GM18499 (cell line): ENCODE data around the gene DNAJC24.

ENCODE experiments used
- ATAC-seq: cut with Tn5 transposase; IDR thresholded peaks from one replicate; pipeline ENCODE4 v1.9.1; 2021; ENCODE audit warnings: moderate number of reproducible peaks; ENCODE audit not compliant: insufficient read depth, unreplicated experiment

Gene DNAJC24

DNA sequence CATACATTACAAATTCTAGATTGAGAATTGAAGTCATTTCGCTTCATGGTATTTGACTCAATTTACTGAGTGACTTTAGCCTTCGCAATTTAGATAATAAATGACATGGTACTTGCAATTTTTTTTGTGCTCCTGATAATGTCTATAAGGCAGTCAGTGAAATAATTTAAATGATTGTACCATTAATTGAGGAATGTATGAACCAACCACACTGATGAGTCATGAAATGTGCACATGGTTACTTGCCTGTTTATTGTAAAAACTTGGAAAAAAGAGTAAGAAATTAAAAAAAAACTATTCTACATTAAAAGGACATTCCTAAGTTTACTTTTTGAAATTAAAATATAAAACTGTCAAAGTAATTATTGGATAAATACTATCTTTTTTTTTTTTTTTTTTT is 43.3 kb downstream of the DNAJC24 start:
- no peak for ATAC-seq

DNA sequence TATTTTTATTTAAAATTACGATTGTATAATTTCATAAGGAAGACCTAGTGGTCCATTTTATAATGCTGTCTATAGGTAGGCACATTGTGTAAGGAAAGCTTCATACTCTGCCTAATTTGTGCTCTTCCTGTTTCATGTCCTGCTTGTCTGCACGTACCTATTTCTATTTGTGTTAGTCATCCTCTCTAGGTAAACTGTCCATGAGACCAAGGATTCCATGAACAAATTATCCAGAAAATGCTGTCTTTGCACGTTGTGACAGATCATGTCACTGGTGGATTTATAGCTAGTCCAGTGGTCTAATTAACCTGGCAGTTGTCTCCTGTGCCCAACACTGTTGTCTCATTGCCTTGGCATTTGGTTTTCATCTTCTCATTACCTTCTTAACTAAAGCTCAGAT is 44.7 kb downstream of the DNAJC24 start:
- no peak for ATAC-seq

DNA sequence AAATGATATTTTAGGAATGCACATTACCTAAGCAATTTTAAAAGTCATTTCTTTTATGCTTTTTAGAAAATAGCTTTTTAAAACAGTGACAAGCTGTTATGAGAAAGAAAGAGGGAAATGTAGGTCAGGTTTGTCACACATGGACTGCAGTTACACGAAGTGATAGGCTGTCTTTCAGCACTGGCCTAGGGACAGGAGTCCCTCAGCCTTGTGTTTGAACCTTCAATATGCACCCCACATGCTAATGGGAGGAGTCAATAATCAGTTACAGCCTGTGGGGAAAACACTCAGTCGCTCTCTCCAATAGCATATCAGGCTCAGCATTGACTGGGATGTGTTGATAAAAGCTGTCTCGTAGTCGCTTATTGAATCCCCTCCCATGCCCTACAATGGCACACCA is 45.8 kb downstream of the DNAJC24 start:
- ATAC-seq = no peak

DNA sequence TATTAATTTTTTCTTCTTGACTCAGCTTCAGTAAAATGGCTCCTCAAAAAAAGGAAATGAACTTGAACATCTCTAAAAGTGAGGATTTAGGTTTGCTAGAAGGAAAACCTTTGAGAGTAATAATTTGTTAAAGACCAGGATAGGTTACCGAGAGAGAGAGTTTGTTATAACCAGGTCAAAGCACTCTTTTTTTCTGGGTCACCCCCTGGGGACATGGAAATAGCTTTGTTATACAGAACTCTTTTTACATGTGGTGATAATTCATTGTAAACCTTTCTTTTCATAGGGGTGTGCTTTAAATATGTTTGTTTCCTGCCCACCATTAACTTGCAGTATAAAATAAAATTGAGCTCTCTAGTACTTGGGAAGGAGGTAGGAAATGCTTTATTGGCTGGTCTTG is 47.7 kb downstream of the DNAJC24 start:
- ATAC-seq = no peak

DNA sequence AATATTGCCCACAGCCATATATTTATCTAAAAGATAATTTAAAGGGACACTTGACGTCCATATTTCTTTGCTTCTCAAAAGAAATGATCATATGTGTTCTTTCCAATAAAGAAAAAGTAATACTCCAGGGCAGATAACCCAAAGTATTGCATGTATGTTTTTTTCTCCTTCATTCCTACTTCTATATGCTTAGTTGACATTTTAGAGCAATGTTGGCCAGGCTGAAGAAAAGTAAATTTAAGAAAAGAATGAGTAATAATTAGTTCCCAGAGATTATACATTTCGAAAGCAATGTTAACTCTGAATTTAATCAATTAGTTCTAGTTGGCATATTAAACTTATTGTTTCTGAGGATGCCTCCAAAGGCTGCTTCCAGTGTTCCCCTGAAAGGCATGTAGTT is 48.2 kb downstream of the DNAJC24 start:
- ATAC-seq = no peak

DNA sequence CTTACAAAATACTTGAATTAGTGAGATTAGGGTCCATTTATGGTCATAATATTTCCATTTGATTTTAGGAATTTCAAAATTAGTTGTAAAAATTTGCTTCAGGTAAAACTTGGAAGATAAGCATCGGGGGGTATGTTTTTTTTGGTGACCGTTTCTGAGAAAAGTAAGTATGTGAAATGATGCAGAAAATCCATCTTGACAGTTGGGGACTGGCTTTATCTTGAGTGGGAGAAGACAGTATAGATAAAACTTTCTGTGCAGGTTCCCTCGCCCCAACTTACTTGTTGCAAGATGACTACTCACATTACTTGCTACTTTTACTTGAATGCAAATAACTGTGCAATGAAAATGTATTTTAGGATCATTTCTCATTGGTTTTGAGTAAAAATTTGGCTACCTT is 49.5 kb downstream of the DNAJC24 start:
- no peak for ATAC-seq

DNA sequence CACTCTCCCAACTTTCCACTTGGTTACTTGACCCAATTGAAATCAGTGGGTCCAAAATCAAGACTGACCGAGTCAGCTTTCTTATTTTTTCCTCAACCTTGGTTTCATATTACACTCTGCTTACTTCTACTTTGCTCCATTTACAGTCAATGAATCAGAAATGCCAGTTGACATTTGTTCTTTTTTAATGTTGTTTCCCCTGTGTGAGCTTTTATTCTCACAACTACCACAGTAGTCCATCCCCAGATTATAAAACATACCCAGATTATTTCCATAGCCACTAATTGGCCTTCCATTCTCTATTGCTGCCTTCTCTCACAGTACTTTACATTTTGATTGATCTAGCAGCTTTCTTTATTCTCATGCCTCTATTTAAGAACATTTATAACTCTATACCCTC is 50.0 kb downstream of the DNAJC24 start:
- ATAC-seq = no peak

DNA sequence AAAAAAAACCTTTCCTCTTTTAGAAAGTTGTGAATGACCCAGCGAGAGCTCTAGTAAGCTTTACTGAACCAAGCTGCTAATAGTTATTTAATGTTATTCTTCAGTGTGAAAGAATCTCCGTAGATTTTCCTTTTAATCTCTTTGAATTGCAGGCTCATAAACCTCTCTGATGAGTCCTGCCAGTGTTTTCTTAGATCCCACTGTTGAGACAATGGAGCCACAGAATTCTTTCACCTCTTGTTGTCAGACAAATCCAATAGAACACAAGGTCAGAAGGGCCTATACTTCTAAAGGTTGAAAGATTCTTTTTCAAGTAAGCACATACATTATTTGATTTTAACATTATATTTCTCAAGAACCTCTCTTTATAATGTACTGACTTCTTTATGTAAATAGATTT is 52.2 kb downstream of the DNAJC24 start:
- no peak for ATAC-seq

DNA sequence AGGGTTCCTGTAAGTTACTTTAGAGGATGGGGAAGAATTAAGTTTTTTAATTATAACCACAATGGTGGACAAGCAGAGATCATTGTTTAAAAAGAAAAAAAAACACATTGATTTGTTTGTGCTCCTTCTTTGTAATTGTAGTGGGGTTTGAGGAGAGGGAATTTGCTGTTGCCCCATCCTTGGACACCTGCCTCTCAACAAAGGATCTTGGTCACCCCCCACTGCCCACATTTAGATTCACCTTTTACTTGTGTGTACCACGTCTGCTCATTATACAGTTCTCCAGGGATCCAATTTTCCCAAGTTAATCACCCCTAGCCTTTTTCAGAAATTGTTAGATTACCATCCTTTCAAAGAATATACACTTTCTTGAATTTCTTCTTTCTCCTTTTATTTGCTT is 53.0 kb downstream of the DNAJC24 start:
- ATAC-seq = no peak

DNA sequence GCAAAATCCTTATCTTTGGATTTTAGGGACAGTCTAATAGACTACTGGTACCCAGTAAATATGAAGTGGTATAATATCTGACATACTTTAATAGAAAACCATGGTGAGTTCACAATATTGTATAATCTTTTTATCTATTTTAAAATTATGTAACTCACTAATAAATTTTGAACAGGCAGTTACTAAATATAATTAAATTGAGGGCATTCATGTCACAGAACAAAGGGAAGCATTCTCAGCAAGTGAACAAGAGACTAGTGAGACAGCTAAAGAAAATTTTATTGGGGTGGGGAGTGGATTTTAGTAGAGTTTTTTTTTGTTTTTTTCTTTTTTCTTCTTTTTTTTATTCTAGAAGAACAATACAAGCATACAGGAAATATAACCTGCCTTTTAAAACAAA is 55.0 kb downstream of the DNAJC24 start:
- no peak for ATAC-seq

DNA sequence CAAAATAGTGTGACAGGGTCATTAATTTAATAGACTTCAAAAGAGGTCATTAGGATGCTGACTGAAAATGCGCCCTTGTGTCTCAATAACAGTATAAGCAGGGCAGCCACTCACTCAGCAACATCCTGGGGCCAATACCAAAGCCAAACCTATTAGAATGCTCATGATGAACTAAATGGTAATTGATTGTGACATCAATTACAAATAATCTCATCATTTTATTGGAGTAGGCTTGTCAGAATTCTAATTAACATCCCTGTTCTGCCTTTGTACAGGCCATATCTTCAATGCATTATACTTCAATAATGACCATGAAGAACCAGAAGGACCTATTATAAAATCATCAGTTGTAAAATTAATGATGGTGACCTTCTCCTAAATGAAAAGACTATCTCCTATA is 64.2 kb downstream of the DNAJC24 start:
- ATAC-seq = no peak

DNA sequence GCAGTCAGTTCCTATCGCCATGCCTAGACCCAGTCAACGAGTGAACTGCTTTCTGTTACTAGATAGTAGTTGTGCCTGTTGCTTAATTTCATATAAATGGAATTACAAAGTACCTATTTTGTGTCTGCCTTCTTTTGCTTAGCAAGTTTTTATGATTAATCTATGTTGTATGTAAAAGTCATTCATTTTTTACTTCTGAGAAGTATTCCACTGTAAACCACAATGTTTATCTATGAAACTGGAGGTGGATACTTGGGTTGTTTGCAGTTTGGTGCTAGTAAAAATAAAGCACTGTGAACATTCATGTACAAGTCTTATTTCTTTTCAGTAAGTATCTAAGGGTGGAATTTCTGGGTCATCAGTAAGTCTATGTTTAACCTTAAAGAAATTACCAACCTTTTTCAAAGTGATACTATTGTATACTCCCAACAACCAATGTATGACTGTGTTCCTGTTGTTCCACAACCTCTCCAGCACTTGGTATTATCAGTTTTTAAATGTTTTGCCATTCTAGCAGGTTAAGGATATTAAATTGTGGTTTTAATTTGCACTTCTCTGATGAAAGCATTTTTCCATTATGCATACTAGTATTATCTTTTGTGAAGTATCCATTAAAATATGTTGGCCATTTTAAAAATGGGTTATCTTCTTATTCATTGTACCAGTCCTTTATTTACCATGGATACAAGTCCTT is 68.2 kb downstream of the DNAJC24 start:
- ATAC-seq = no peak

DNA sequence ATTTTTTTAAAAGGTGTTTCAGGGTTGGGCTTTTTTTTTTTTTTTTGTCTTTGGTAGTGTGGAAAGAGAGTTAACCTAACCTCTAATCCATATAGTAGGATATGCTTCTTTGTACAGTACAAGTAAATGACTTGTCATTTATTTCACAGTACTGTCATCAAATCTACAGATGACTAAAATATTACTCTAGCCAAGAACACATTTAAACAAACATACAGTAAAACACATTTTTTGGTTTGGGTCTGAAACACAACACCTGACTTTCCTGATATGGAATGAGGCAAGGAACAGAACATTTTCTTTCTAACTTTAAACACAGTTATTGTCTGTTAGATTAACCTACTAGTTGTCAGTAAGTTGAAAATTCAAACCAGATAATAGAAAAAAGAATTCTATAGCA is 71.6 kb downstream of the DNAJC24 start:
- ATAC-seq = no peak

DNA sequence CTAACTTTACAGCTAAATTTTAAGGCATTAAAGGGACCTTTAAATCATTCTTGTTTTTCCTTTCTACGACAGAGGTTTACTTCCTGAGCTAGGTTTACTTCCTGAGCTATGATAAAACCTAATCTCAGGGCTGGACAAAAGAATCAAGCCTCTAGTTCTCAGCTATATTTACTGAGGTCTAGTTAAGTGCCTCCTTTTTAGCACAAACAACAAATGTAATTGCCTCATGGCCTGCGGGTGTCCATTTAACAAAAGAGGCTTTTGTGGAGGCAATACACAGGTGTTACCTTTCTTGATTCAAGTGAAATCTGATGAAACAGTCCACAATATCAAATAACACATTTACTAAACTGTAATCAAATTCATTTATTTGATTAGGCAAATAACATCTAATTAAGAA is 72.4 kb downstream of the DNAJC24 start:
- ATAC-seq = no peak

DNA sequence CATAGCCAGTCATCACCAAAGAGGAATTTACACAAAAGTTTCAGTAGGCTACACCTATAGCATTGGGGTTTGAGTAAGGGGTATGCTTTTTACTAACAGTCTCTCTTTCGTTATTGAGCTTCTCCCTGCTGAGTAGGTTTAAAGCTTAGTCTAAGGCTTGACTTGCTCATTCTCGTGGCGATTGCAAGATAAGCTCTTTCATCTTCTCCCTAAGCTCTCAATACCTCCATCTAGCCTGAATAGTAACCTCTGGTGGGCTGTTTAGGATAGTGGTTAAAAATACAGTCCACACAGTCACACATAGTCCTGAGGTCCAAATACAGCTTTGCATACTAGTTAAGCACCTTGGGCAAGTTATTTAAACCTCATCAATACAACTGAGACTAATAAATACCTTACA is 74.1 kb downstream of the DNAJC24 start:
- ATAC-seq = no peak

DNA sequence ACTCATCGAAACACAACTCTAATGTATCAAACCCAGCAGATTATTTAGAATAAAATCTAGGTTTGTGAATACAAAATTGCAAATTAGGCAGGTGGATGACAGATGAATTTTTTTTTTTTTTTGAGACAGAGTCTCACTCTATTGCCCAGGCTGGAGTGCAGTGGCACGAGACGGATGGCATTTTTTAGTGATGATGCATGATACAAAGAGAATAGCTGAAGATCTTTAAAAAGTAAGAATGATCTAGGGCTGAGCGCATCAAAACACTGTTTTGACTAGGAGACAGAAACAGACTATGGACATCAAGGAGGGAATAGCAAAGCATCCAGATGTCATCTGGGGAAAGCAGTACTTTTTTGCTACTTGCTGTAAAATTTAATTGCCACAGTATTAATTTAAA is 76.0 kb downstream of the DNAJC24 start:
- no peak for ATAC-seq

DNA sequence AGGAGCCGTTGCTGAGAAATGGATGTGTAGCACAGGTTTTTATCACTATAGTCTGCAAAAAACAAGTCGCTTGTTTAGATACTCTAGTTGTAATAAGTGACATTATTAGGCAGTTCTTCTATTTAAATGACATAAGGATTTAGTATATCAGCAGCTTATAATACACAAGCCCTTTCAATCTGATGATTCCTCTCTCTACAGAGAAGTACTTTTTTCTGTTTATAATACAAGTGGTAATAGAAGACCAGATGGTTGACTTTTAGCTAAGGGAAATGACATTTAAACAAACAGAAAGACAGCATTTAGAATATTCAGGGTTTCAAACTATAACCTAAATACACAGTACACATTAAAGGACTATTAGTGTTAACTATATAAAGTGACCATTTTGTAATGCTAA is 79.4 kb downstream of the DNAJC24 start:
- no peak for ATAC-seq

DNA sequence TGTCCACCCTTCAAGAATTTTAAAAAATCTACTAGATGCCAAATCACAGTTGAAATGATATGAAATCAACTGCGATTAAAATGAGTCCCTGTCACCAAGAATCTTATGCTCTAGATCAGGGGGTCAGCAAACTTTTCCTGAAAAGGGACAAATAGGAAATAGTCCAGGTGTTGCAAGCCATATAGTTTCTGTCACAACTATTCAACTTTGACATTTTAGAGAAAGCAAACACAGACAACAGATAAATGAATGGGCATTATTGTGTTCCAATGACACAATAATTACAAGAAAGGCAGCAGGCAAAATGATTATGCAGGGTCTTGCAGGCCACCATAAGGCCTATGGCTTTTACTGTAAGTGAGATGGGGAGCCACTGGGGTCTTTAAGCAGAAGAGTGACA is 81.2 kb downstream of the DNAJC24 start:
- no peak for ATAC-seq

DNA sequence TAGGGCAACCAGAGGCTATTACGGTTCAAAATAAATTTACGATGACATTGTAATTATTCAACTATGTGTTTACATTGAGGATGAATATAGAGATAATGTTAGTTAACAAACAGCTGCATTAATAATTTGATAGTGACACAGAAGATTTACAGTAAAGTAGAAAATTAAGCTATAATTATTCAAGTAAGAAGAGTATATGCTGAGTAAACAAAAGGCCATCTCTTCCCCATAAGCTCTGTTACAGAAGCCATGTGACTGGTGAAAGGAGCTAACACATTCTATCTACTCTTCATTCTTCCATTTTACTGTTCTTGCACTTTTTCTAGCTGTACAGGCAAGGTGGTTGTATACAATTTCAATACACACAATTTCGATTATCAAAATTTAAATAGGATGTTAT is 85.5 kb downstream of the DNAJC24 start:
- ATAC-seq = no peak

DNA sequence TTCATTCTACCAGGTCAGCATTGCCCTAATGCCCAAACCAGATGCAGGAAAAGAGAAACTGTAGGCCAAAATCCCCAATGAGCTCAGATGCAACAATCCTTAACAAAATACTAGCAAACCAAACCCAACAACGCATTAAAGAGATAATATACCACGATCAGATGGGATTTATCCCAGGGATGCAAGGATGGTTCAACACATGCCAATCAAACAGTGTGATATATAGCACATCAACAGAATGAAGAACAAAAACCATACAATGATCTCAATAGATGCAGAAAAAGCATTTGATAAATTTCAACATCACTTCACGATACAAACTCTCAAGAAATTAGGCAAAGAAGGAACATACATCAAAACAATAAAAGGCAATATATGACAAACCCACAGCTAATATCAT is 94.8 kb downstream of the DNAJC24 start:
- ATAC-seq = no peak

DNA sequence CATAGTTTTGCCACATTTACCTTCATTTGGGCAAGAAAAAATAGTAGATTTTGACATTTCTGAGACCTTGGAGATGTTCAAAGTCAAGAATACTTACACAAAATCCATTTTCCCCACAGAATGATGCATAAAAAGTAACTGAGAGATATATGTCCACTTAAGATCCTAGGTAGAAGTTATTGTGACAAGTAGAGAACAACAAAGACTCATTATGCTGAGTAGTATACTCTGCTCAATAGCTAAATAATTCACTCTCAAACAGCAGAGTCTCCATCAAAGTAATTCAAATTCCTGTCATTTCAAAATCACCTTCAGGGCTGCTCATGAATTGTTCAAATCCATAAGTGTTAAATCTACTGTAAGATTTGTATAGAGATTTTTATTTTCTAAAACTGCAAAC is 104.4 kb downstream of the DNAJC24 start:
- ATAC-seq = no peak

DNA sequence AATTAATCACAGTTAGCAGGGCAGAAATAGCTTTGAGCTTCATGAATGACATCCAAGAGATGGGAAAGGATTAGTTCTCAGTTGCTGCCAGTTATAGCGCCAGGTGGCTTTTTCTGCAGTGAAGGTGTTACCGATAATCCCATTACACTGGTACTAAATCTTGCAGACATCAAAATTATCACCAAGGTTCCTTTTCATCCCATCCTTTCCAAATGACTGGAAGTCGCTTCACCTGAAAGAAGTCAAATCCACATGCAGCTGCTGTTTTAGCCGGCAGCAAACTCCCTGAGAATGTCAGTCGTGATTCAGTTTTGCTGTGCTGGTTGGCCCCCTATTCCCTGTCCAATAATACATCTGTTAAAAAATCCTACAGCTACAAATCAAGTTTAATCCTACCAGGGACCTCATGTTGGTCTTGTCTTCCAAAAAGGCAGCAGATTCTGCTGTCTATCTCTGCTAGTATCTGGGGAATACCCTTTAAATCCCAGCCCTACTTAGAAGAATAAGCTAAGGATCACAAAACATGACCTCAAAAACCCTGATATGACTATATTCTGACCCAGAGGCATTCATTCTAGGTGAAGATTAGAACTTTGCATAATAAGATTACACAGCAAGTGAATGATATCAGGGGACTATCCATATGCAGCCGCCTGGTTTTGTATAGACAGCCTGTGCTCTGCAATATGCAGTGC is 108.0 kb downstream of the DNAJC24 start:
- no peak for ATAC-seq
